ENCODE measurements around the gene IQCE.
"Not testable (repeated sequence)": the region's sequence is repeated elsewhere in the genome, so short reads cannot be mapped to it uniquely, and the experiment has no call there.

- TF ChIP-seq EZH2 (IDR thresholded peaks at IDR 0.05; ENCODE audit: borderline replicate concordance); CTCF (IDR thresholded peaks at IDR 0.05; ENCODE audit: poor library complexity); EZH2phosphoT487 (IDR thresholded peaks at IDR 0.05; ENCODE audit: low read depth, severe bottlenecking, unreplicated experiment): not testable (repeated sequence)
Observed at GRCh38 chr7:2589941-2590340, 31.2 kb downstream of the IQCE start.
